Left lung (tissue), 10 donors: ENCODE results near the gene ZNF19. TPM values are rescaled to one million over a fixed set of nuclear protein-coding genes. Genes with fewer than 3 reads are reported as not detected.
A peak's percentile ranks its signal among the peaks of the same experiment; 100 is the strongest.

Source experiments
- ATAC-seq: fragments of 200-7000 bp; cut with Tn5 transposase; one replicate; pipeline ENCODE4 v1.9.1; 2020; ENCODE audit warnings: moderate library complexity
- DNase-seq, 4 donors: peaks; one replicate each; pipeline ENCODE4 v3.0.0-alpha.2; 2013 to 2020
- H3K27ac ChIP-seq, 2 donors: fragments of 200-600 bp; sonication (generic) in 1 of 2; one replicate each; pipeline versions ENCODE4 v1.5.0 to v1.8.0; 2020 to 2021
- H3K27me3 ChIP-seq, 2 donors: fragments of 200-600 bp; sonication (generic) in 1 of 2; one replicate each; pipeline versions ENCODE4 v1.5.0 to v1.8.0; 2020 to 2021
- H3K36me3 ChIP-seq, 2 donors: fragments of 200-600 bp; sonication (generic) in 1 of 2; one replicate each; pipeline versions ENCODE4 v1.5.0 to v1.8.0; 2020 to 2021
- H3K4me1 ChIP-seq, 2 donors: fragments of 200-600 bp; one replicate each; pipeline ENCODE4 v1.8.0; 2021
- H3K4me3 ChIP-seq, 2 donors: fragments of 200-600 bp; sonication (generic) in 1 of 2; one replicate each; pipeline versions ENCODE4 v1.5.0 to v1.8.0; 2020 to 2021; ENCODE audit warnings: mild to moderate bottlenecking in 1 of 2
- H3K9me3 ChIP-seq, 2 donors: fragments of 200-600 bp; sonication (generic) in 1 of 2; one replicate each; pipeline versions ENCODE4 v1.5.0 to v1.8.0; 2020 to 2021
- CTCF ChIP-seq, 2 donors: fragments of 200-600 bp; sonication (generic) in 1 of 2; IDR thresholded peaks; one replicate each; pipeline versions ENCODE4 v1.5.0 to v1.8.0; 2021; ENCODE audit warnings: antibody characterized with exemption in 2 of 2
- intact Hi-C, 2 donors: fragments of 100-400 bp; cut with DNase I; formaldehyde crosslinking; loops; one replicate each; pipeline versions ENCODE4 v1.11.2 to v1.14.2; 2022
- polyA plus RNA-seq, 6 donors: library from polyadenylated mRNA; unstranded; fragments of 120-200 nt; gene quantifications; one replicate each; pipeline ENCODE4 v1.2.1, GENCODE V29; 2013; ENCODE audit not compliant: insufficient read length in 6 of 6
- total RNA-seq, 2 donors: library from RNA; stranded (reverse); fragmentation: NEBNext Ultra II Directional; extraction: Animal tissue kit (Norgen Biotek cat#: 25700); gene quantifications; one replicate each; pipeline ENCODE4 v1.2.1, GENCODE V29; 2021
- donor health status: DM: no; HTN: yes; CAD: no.
- donor health status: DM: no; HTN: no; CAD: no.

The ZNF19 gene
- total and polyA plus RNA-seq, 8 donors, result 6.9 to 13.9 (median 10.9) TPM

GRCh38 chr16:71528863-71529262 lies 39.7 kb upstream of the ZNF19 start:
- H3K9me3 ChIP-seq, result no peaks in the 10 kb centered on the region
- H3K4me3 ChIP-seq, result no peak overlapping the region
- ATAC-seq, result no peak
- no peaks in the 10 kb centered on the region for H3K4me1 ChIP-seq
- intact Hi-C loops, result no loop called here
- no peaks in the 10 kb centered on the region for H3K36me3 ChIP-seq
- no peak for DNase-seq
- H3K27me3 ChIP-seq, result peaks cover 0 to 20% of the 10 kb centered on the region in 2 donors
- no peak overlapping the region for H3K27ac ChIP-seq
- TF ChIP-seq CTCF (IDR thresholded peaks at IDR 0.05), result no peak

GRCh38 chr16:71528257-71528656 lies 39.1 kb upstream of the ZNF19 start:
- Histone ChIP-seq H3K27me3 (peaks cover 0 to 20% of the 10 kb centered on the region in 2 donors), H3K27ac (no peak overlapping the region), H3K4me1 (no peaks in the 10 kb centered on the region), H3K36me3 (no peaks in the 10 kb centered on the region), H3K4me3 (no peak overlapping the region), H3K9me3 (no peaks in the 10 kb centered on the region)
- ATAC-seq (no peak), DNase-seq (no peak)
- intact Hi-C loops, result no loop called here
- no peak for TF ChIP-seq CTCF (IDR thresholded peaks at IDR 0.05)

- Histone ChIP-seq H3K27me3 (peaks cover 0 to 20% of the 10 kb centered on the region in 2 donors), H3K36me3 (no peaks in the 10 kb centered on the region), H3K4me1 (no peaks in the 10 kb centered on the region), H3K4me3 (no peak within 1 kb of the TSS), H3K9me3 (no peaks in the 10 kb centered on the region), H3K27ac (no peak within 1 kb of the TSS)
- intact Hi-C loops, result no loop called here
- ATAC-seq (peak; percentile 74), DNase-seq (peak in 1 of 4 donors; percentile 3)
- TF ChIP-seq CTCF (IDR thresholded peaks at IDR 0.05), result no peak
Measured at GRCh38 chr16:71526111-71526631, 37.0 kb upstream of the ZNF19 start, which contains the start of gene CHST4. CHST4 (plus strand) TSS chr16:71526426; CDS start chr16:71536678, 10,252 bp downstream.

GRCh38 chr16:71524566-71525553 lies 35.7 kb upstream of the ZNF19 start:
- H3K4me1 ChIP-seq, result no peaks in the 10 kb centered on the region
- no peak overlapping the region for H3K4me3 ChIP-seq
- TF ChIP-seq CTCF (IDR thresholded peaks at IDR 0.05), result no peak
- DNase-seq (no peak), ATAC-seq (no peak)
- H3K9me3 ChIP-seq, result no peaks in the 10 kb centered on the region
- H3K27me3 ChIP-seq, result peaks cover 0 to 20% of the 10 kb centered on the region in 2 donors
- intact Hi-C loops, result no loop called here
- H3K27ac ChIP-seq, result no peak overlapping the region
- H3K36me3 ChIP-seq, result no peaks in the 10 kb centered on the region

- Histone ChIP-seq H3K36me3 (no peaks in the 10 kb centered on the region), H3K27me3 (peaks cover 0 to 2% of the 10 kb centered on the region in 2 donors), H3K4me3 (no peak overlapping the region), H3K9me3 (no peaks in the 10 kb centered on the region), H3K27ac (no peak overlapping the region), H3K4me1 (no peaks in the 10 kb centered on the region)
- no peak for ATAC-seq
- intact Hi-C loops, result no loop called here
- no peak for DNase-seq
- no peak for TF ChIP-seq CTCF (IDR thresholded peaks at IDR 0.05)
Measured at GRCh38 chr16:71520550-71520949, 31.4 kb upstream of the ZNF19 start.
